HG02763 (cell line): ENCODE results near the gene MRPS34.

Experiments
- ATAC-seq: cut with Tn5 transposase; IDR thresholded peaks from one replicate; pipeline ENCODE4 v1.9.1; 2021; ENCODE audit warnings: mild to moderate bottlenecking, moderate library complexity; ENCODE audit not compliant: unreplicated experiment

The MRPS34 gene

DNA sequence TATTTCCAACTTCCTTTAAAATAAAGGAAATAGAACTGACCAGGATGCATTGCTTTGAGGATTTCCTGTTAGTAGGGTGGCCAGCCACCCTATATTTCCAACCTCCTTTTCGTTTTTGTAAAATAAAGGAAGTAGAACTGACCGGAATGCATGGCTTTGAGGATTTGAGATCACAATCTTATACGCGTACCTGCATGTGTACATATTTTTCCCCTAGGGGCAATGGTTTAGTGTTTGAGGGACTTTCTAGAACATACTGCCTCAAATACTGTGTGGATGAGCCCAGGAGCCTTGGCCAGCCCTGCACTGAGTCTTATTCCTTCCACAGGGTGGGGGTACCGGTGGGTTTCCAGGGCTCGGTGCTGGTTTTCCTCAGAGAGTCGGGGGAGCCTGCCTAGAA, 41.3 kb downstream of the MRPS34 start:
- ATAC-seq = no peak

DNA sequence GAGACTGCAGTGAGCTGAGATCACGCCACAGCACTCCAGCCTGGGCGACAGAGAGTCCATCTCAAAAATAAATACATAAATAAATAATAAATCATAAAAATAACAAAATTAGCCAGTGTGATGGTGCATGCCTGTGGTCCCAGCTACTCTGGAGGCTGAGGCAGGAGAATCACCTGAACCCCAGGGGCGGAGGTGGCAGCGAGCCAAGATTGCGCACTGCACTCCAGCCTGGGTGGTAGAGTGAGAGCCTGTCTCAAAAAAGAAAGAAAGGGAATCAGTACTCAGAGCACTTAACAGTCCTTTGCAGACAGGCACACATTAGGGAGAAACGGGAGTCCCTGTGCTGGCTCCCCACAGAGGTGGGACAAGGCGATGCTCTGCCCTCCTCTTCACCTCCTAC, 41.9 kb downstream of the MRPS34 start:
- no peak for ATAC-seq

DNA sequence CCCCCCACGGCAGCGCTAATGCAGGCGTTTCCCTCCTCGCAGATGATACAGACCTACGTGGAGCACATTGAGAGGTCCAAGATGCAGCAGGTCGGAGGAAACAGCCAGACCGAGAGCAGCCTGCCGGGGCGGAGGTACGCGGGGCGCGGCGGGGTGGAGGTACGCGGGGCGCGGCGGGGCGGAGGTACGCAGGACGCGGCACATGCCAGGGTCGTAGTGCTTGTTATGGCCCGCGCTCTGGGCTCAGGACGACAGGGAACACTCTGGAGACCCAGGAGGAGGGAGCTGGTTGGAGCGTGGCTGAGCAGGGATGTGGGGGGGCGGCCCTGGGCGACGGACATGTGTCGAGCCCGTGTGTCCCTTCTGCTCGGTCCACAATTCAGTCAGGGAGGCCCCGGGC, 43.5 kb downstream of the MRPS34 start:
- ATAC-seq = no peak

DNA sequence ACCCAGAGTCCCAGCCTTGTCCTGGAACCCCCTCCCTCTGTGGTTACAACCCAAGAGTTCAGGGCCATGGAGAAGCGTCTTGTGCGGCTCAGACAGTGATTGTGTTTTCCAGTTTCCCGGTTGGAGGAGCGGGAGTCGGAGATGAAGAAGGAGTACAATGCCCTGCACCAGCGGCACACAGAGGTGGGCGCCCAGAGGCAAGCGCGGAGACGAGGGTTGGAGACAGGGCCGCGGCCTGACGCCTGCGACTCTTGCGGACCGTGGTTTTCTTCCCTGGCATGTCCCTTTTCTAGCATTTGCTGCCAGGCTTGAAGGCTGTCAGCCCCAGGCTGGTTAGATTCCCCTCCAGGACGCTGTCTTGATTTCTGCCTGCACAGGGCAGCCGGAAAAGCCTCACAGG, 43.9 kb downstream of the MRPS34 start:
- no peak for ATAC-seq

DNA sequence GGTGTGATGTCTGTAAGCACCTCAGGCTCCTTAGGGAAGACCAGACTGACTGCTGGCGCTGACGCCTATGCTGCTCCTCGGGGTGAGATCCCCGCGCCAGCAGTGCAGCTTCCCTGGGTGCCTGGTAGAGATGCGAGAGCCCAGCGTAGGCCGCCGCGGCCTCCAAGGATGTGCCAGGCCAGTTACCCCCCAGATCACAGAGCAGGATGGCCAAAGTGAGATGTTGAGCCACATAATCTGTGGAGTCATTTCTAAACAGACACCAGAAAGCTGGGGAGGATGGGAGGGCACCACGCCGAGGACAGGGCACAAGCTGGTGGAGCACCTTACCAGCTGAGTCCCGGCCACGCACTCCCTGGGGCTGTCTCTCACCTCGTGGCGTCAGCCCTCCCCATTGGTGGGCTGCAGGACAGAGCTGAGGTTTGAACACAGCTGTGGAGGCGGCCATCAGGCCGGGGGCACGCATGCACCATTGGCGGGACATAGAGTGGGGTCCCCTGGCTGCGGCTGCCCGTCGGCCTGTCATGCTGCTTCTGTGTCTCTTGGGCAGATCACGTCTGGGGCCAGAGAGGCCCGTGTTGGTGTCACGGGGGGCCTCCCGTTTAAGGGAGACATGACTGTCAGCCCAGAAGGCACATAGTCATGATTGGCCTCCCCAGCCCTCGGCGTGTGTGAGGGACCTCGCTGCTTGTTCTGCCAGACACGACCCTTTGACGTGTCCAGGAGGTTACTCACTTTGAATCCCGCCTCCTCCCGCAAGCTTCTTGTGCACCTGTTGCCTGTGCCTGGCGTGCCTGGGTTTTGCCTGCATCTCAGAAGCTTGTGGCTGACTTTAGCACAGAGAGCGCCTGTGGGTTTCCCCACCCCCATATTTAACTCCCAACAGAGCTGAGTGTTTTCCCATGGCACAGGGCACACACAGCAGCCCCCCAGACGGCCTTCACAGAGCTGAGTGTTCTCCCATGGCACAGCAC, 45.0 kb downstream of the MRPS34 start:
- no peak for ATAC-seq

DNA sequence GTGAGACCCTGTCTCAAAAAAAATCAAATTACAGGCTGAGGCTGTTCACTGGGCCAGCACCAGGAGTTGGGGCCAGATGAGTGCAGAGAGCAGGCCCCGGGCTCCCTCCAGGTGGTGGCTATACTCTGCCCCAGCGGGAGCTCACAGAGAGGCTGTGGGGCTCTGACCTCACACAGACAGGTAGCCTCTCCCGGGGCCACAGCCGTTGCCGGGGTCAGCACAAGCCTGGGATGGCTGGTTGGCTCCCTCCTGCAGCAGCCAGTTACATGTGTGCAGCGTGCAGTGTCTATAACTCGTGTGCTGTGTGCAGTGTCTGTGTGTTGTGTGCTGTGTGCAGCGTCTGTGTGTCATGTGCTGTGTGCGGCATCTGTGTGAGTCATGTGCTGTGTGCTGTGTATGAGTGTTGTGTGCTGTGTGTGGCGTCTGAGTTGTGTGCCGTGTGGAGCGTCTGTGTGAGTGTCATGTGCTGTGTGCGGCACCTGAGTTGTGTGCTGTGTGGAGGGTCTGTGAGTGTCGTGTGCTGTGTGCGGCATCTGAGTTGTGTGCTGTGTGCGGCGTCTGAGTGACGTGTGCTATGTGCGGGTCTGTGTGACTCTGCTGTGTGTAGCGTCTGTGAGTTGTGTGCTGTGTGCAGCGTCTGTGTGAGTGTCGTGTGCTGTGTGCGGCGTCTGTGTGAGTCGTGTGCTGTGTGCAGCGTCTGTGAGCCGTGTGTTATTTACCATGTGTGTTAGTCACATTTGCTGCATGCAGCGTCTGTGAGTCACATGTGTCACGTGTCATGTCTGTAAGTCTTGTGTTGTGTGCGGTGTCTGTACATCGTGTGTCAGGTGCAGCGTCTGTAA, 46.1 kb downstream of the MRPS34 start:
- no peak for ATAC-seq

DNA sequence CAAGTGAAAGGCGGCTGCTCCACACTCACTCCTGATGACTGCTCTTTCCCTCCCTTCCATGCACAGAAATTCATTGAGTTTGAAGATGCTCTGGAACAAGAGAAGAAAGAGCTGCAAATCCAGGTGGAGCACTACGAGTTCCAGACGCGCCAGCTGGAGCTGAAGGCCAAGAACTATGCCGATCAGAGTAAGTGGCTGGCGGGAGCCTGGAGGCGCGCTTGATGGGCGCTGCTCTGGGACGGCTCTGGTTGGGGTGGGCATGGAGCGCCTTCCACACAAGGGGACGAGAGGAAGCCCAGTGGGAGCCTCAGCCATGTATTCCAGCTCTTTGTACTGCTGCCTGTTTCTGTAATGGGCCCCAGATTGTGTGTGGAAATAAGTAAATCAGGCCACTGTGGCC, 48.4 kb downstream of the MRPS34 start:
- no peak for ATAC-seq

DNA sequence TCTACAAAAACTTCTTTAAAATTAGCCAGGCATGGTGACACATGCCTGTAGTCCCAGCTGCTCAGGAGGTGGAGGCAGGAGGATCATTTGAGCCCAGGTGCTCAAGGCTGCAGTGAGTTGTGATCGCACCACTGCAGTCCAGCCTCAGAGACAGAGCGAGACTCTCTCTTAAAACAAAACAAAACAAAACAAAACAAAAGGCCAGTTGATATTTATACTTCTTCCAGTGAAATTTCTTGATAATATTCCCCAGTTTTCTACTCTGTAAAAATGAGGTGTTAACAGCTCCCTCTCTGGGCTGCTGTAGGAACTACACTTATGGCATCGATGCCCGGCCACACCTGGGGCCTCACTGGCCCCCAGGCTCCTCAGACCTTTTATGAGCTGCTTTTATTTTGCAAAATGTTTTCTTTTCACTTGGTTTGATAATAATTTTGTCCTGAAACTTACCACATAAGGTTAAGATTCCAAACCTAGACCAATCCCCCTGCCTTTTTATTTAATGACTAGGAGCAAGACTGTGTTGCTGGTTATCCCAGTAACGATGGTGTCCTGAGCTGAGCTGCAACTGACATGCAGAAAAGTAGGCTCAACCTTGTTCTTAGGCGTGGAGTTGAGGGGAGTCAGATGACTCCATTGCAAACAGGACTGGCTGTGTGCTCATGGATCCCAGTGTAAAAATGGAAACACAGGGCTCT, 49.3 kb downstream of the MRPS34 start:
- ATAC-seq = no peak
